GM23248 (cell line): ENCODE data around the gene FOXG1.

Experiments
- EZH2 ChIP-seq: fragments of 200-600 bp; sonication (generic); IDR thresholded peaks from 2 replicates; pipeline ENCODE4 v1.6.1; 2018; ENCODE audit warnings: antibody characterized with exemption, mild to moderate bottlenecking; ENCODE audit not compliant: insufficient read depth, poor library complexity, severe bottlenecking
- EZH2phosphoT487 ChIP-seq: fragments of 200-600 bp; sonication (generic); IDR thresholded peaks from 2 replicates; pipeline ENCODE4 v1.6.1; 2018; ENCODE audit warnings: antibody characterized with exemption, moderate library complexity, mild to moderate bottlenecking, low read depth; ENCODE audit not compliant: insufficient read depth

DNA sequence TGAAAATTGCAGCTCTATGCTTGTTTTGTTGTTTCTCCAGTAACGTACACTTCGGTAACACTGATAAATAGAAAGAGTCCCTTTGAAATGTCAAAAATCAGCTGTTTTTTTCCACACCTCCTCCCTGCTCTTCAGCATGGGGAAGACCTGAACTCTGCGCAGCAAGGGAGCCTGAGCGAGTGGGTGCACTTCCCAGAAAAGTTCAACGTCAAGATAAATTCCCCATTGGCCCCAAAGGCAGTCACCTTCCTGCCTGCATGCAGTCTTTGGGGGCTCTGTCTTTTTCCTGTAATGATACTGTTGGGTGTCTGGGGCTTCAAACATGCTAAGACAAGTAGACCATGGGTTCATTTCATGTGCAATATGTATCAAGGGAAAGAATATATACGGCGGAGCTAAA, 8.8 kb upstream of the FOXG1 start:
- no peak for TF ChIP-seq EZH2
- TF ChIP-seq EZH2phosphoT487 = no peak
